Stimulated activated CD8-positive, alpha-beta memory T cell treated with anti-CD3 and anti-CD28 coated beads, Interleukin-7, amount 100 ng/mL, for 4 hours (primary cell): ENCODE measurements around the gene ATP8A2.
"Not testable (repeated sequence)": the region's sequence is repeated elsewhere in the genome, so short reads cannot be mapped to it uniquely, and the experiment has no call there.

Source experiments
- DNase-seq, 2 donors: peaks; one replicate each; pipeline ENCODE4 v3.0.0-alpha.2; 2020; ENCODE audit warnings: low read depth in 2 of 2

Gene ATP8A2

GRCh38 chr13:25920931-25921330, 549.2 kb downstream of the ATP8A2 start:
- no peak for DNase-seq

GRCh38 chr13:25922376-25922775, 550.6 kb downstream of the ATP8A2 start:
- no peak for DNase-seq

GRCh38 chr13:25923217-25924085, 551.7 kb downstream of the ATP8A2 start:
- DNase-seq, result no peak

- no peak for DNase-seq
These were observed 555.6 kb downstream of the ATP8A2 start for GRCh38 chr13:25927363-25927762.

GRCh38 chr13:25927932-25928331, 556.2 kb downstream of the ATP8A2 start:
- no peak for DNase-seq

GRCh38 chr13:25928941-25929505, 557.2 kb downstream of the ATP8A2 start:
- no peak for DNase-seq

GRCh38 chr13:25929816-25930215, 558.0 kb downstream of the ATP8A2 start:
- DNase-seq, result no peak

GRCh38 chr13:25930653-25931052, 558.9 kb downstream of the ATP8A2 start:
- no peak for DNase-seq

- no peak for DNase-seq
These were observed 560.6 kb downstream of the ATP8A2 start for GRCh38 chr13:25932365-25932764.

GRCh38 chr13:25933520-25933919, 561.7 kb downstream of the ATP8A2 start:
- DNase-seq, result no peak

GRCh38 chr13:25934127-25934526, 562.4 kb downstream of the ATP8A2 start:
- DNase-seq, result no peak

- no peak for DNase-seq
These were observed 568.4 kb downstream of the ATP8A2 start for GRCh38 chr13:25939961-25940687.

- DNase-seq, result no peak
These were observed 571.3 kb downstream of the ATP8A2 start for GRCh38 chr13:25943081-25943480.

- DNase-seq, result no peak
These were observed 571.9 kb downstream of the ATP8A2 start for GRCh38 chr13:25943658-25944057.

GRCh38 chr13:25945596-25945995, 573.8 kb downstream of the ATP8A2 start:
- no peak for DNase-seq

- DNase-seq, result no peak
These were observed 574.5 kb downstream of the ATP8A2 start for GRCh38 chr13:25946321-25946720.

GRCh38 chr13:25948910-25949309, 577.1 kb downstream of the ATP8A2 start:
- DNase-seq, result no peak

- DNase-seq, result no peak
These were observed 580.1 kb downstream of the ATP8A2 start for GRCh38 chr13:25951831-25952230.

- DNase-seq, result not testable (repeated sequence)
These were observed 582.3 kb downstream of the ATP8A2 start for GRCh38 chr13:25954080-25954479.

- not testable (repeated sequence) for DNase-seq
These were observed 583.2 kb downstream of the ATP8A2 start for GRCh38 chr13:25954943-25955342.

GRCh38 chr13:25958986-25959385, 587.2 kb downstream of the ATP8A2 start:
- no peak for DNase-seq

- no peak for DNase-seq
These were observed 589.5 kb downstream of the ATP8A2 start for GRCh38 chr13:25961294-25961693.

GRCh38 chr13:25963674-25964073, 591.9 kb downstream of the ATP8A2 start:
- no peak for DNase-seq
